ENCODE results near the gene PNLDC1. TPM values are rescaled to one million over a fixed set of nuclear protein-coding genes. Genes with fewer than 3 reads are reported as not detected.
"Not testable (repeated sequence)": the region's sequence is repeated elsewhere in the genome, so short reads cannot be mapped to it uniquely, and the experiment has no call there.

The PNLDC1 gene
- total RNA-seq, 1 donor from 2014 or later: not detected

GRCh38 chr6:159790956-159791598 lies 9.0 kb upstream of the PNLDC1 start:
- peaks cover 0 to 23% of the 10 kb centered on the region in 2 donors for H3K36me3 ChIP-seq
- no peaks in the 10 kb centered on the region for H3K9me3 ChIP-seq
- TF ChIP-seq POLR2A (IDR thresholded peaks at IDR 0.05) (no peak), POLR2AphosphoS5 (IDR thresholded peaks at IDR 0.05; ENCODE audit: insufficient read depth in 1 of 2, low read depth in 1 of 2) (no peak), CTCF (IDR thresholded peaks at IDR 0.05) (no peak)
- H3K27me3 ChIP-seq: no peaks in the 10 kb centered on the region
- H3K4me1 ChIP-seq: peaks cover 64% of the 10 kb centered on the region
- peak overlapping the region; percentile 87 to 92 for H3K4me3 ChIP-seq
- no peak for DNase-seq (ENCODE audit: extremely low spot score in 2 of 2)
- intact Hi-C loops (cut with DNase I): loop anchor here (5.0 kb wide), 1 partner anchor 99 kb away; the partner anchor contains the start of gene SOD2
- H3K27ac ChIP-seq: peak overlapping the region; percentile 100

GRCh38 chr6:159794976-159795375 lies 5.1 kb upstream of the PNLDC1 start:
- not testable (repeated sequence) for H3K27me3 ChIP-seq; H3K27ac ChIP-seq; DNase-seq (ENCODE audit: extremely low spot score in 2 of 2); H3K4me3 ChIP-seq; H3K9me3 ChIP-seq
- Histone ChIP-seq H3K36me3 (peaks cover 0 to 29% of the 10 kb centered on the region in 2 donors), H3K4me1 (peaks cover 39% of the 10 kb centered on the region)
- intact Hi-C loops (cut with DNase I): loop anchor here (5.0 kb wide), 1 partner anchor 103 kb away; the partner anchor contains the start of gene SOD2

DNA sequence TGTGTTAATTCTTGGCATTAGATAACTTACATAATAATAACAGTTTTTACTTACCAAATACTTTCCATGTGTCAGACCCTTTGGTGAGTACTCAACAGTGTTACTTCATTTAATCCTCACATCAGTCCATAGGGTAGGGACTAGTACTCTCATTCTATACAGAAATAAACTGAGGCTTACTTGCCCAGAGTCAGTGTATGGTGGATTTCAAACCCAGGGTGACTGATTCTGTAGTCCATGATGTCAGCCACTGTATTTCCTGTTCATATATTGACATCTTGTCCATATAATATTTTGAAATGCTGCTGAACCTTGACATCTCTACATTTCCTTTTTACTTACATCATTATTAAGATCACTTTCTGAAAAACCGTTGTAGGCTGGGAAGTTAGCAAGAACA lies 2.5 kb upstream of the PNLDC1 start:
- peaks cover 21% of the 10 kb centered on the region for H3K4me1 ChIP-seq
- intact Hi-C loops (cut with DNase I): no loop called here
- no peak overlapping the region for H3K4me3 ChIP-seq
- no peak overlapping the region for H3K27ac ChIP-seq
- H3K9me3 ChIP-seq: no peaks in the 10 kb centered on the region
- H3K36me3 ChIP-seq: peaks cover 0 to 29% of the 10 kb centered on the region in 2 donors
- DNase-seq (ENCODE audit: extremely low spot score in 2 of 2): no peak
- no peaks in the 10 kb centered on the region for H3K27me3 ChIP-seq
- TF ChIP-seq CTCF (IDR thresholded peaks at IDR 0.05) (no peak), POLR2A (IDR thresholded peaks at IDR 0.05) (no peak)

DNA sequence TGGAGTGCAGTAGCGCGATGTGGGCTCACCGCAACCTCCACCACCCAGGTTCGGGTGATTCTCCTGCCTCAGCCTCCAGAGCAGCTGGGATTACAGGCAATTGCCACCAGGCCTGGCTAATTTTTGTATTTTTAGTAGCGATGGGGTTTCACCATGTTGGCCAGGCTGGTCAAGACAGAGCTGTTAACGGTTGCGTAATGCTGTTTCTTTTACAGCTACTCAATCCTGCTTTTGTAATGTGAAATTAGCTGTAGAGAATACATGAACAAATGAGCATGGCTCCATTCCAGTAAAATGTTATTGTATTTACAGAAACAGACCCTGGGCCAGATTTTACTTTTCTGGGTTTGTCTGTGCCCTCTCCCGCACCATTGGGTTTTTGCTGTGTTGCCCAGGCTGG lies 1.9 kb downstream of the PNLDC1 start:
- Histone ChIP-seq H3K9me3 (no peaks in the 10 kb centered on the region), H3K27ac (no peak overlapping the region), H3K4me3 (no peak overlapping the region), H3K4me1 (no peaks in the 10 kb centered on the region), H3K27me3 (no peaks in the 10 kb centered on the region), H3K36me3 (peaks cover 0 to 21% of the 10 kb centered on the region in 2 donors)
- TF ChIP-seq POLR2A (IDR thresholded peaks at IDR 0.05): no peak
- TF ChIP-seq POLR2AphosphoS5 (IDR thresholded peaks at IDR 0.05; ENCODE audit: insufficient read depth in 1 of 2, low read depth in 1 of 2): no peak
- no peak for TF ChIP-seq CTCF (IDR thresholded peaks at IDR 0.05)
- intact Hi-C loops (cut with DNase I): no loop called here
- no peak for DNase-seq (ENCODE audit: extremely low spot score in 2 of 2)

- DNase-seq (ENCODE audit: extremely low spot score in 2 of 2): no peak
- no peaks in the 10 kb centered on the region for H3K4me1 ChIP-seq
- H3K27ac ChIP-seq: no peak overlapping the region
- no peak overlapping the region for H3K4me3 ChIP-seq
- H3K9me3 ChIP-seq: no peaks in the 10 kb centered on the region
- H3K36me3 ChIP-seq: no peaks in the 10 kb centered on the region
- TF ChIP-seq POLR2AphosphoS5 (IDR thresholded peaks at IDR 0.05; ENCODE audit: insufficient read depth in 1 of 2, low read depth in 1 of 2) (no peak), POLR2A (IDR thresholded peaks at IDR 0.05) (no peak)
- intact Hi-C loops (cut with DNase I): no loop called here
- H3K27me3 ChIP-seq: no peaks in the 10 kb centered on the region
Measured at GRCh38 chr6:159804504-159804903, 4.4 kb downstream of the PNLDC1 start.

- no peaks in the 10 kb centered on the region for H3K4me1 ChIP-seq
- no peaks in the 10 kb centered on the region for H3K27me3 ChIP-seq
- H3K36me3 ChIP-seq: no peaks in the 10 kb centered on the region
- TF ChIP-seq CTCF (IDR thresholded peaks at IDR 0.05) (no peak), POLR2AphosphoS5 (IDR thresholded peaks at IDR 0.05; ENCODE audit: insufficient read depth in 1 of 2, low read depth in 1 of 2) (no peak), POLR2A (IDR thresholded peaks at IDR 0.05) (no peak)
- DNase-seq (ENCODE audit: extremely low spot score in 2 of 2): no peak
- no peak overlapping the region for H3K27ac ChIP-seq
- no peaks in the 10 kb centered on the region for H3K9me3 ChIP-seq
- intact Hi-C loops (cut with DNase I): no loop called here
- no peak overlapping the region for H3K4me3 ChIP-seq
Measured at GRCh38 chr6:159805440-159806020, 5.5 kb downstream of the PNLDC1 start.

Data from vagina (tissue), 2 donors.